Heart left ventricle (tissue), 13 donors: Measurements from ENCODE around the gene FAM131A.

Source experiments
- CTCF ChIP-seq, 12 donors: fragments of 200-600 bp; sonication (generic) in 4 of 12; IDR thresholded peaks; one replicate each; pipeline versions ENCODE4 v1.5.0 to v1.8.0; 2018 to 2022; ENCODE audit warnings: antibody characterized with exemption in 12 of 12, mild to moderate bottlenecking in 5 of 12
- POLR2A ChIP-seq, 2 donors: fragments of 450-650 bp; IDR thresholded peaks; one replicate each; pipeline ENCODE4 v1.6.1; 2017; ENCODE audit warnings: antibody characterized with exemption in 2 of 2, mild to moderate bottlenecking in 2 of 2, moderate library complexity in 2 of 2
- donor health status: ischemic (EF 13 %, LVEDD 7.1; RV severe dilation, severe dysfunction).
- donor health status: DM: no; HTN: yes; CAD: no.
- donor health status: DM: no; HTN: no; CAD: no.
- donor health status: ischemic (EF 25% LVEDD 6.9; RV normal size, moderate dysfunction).
- donor health status: ischemic (EF 25% LVEDD 5.7; RV mildly dilated, moderate dysfunction).
- donor health status: ischemic (EF 35%, LVEDD 5.7; RV mildly dilated, moderate dysfunction).
- donor health status: nonischemic (EF 11% LVEDD 7.7; RV severe dilation, severe dysfunction).
- donor health status: DM: yes; HTN: yes; CAD: no.
- donor health status: PGD.
- donor health status: ischemic (EF 29% LVEDD 5.4; RV normal size, mild dysfunction).
- donor health status: nonischemic (EF 23%, LVEDD 6.1; RV moderate dilation, normal function).

- no peak for TF ChIP-seq CTCF (IDR thresholded peaks at IDR 0.05)
- TF ChIP-seq POLR2A (IDR thresholded peaks at IDR 0.05) = no peak
These were observed 4.9 kb upstream of the FAM131A start for GRCh38 chr3:184332370-184333090.
